Hepatocyte (in vitro differentiated cells): ENCODE measurements around the gene ASIC2.

Source experiments
- EZH2phosphoT487 ChIP-seq: fragments of 200-600 bp; sonication (generic); IDR thresholded peaks from one replicate; pipeline ENCODE4 v1.6.1; 2018; ENCODE audit warnings: antibody characterized with exemption, mild to moderate bottlenecking, low read depth, moderate library complexity; ENCODE audit not compliant: unreplicated experiment, severe bottlenecking
- TF ChIP-seq, protein P1 (sequence below): fragments of 200-600 bp; sonication (generic); IDR thresholded peaks from 2 replicates; pipeline ENCODE4 v1.5.1; 2016; ENCODE audit warnings: antibody characterized with exemption, mild to moderate bottlenecking; ENCODE audit not compliant: poor library complexity

DNA sequence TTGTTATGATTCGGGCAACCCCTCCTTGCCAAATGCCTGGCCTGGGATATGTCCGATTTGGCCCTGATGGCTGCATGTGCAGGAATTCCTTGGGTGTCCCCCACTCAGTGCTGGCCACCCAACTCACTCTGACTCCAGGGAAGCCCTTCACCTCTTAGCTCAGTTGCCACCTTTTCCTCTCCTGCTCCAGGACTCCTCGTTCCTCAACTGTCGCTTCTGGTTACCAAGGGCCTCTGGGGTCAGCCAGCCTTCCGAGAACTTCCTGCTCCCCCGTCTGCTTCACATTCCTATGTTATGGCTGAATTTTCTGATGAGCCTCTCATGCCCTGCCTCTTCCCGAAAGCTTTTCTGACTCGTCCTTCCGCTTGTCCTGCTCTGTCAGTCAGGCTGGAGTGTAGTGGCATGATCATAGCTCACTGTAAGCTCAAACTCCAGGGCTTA lies 237.9 kb downstream of the ASIC2 start:
- TF ChIP-seq EZH2phosphoT487, result no peak
- TF ChIP-seq, protein P1, sequence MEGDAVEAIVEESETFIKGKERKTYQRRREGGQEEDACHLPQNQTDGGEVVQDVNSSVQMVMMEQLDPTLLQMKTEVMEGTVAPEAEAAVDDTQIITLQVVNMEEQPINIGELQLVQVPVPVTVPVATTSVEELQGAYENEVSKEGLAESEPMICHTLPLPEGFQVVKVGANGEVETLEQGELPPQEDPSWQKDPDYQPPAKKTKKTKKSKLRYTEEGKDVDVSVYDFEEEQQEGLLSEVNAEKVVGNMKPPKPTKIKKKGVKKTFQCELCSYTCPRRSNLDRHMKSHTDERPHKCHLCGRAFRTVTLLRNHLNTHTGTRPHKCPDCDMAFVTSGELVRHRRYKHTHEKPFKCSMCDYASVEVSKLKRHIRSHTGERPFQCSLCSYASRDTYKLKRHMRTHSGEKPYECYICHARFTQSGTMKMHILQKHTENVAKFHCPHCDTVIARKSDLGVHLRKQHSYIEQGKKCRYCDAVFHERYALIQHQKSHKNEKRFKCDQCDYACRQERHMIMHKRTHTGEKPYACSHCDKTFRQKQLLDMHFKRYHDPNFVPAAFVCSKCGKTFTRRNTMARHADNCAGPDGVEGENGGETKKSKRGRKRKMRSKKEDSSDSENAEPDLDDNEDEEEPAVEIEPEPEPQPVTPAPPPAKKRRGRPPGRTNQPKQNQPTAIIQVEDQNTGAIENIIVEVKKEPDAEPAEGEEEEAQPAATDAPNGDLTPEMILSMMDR, result no peak
